ENCODE data around the gene PLCD4.

GRCh38 chr2:218576854-218577253, 30.8 kb upstream of the PLCD4 start:
- no peak for TF ChIP-seq CTCF (IDR thresholded peaks at IDR 0.05; ENCODE audit: insufficient read depth, low read length, poor library complexity, severe bottlenecking)
- no peak for TF ChIP-seq EZH2phosphoT487 (conservative IDR thresholded peaks at IDR 0.05; ENCODE audit: low read length)

All from SU-DHL-6 (cell line).